Panc1 (cell line): ENCODE measurements around the gene THBS2. TPM values are rescaled to one million over a fixed set of nuclear protein-coding genes. Genes with fewer than 3 reads are reported as not detected.

Source experiments
- ATAC-seq: fragments of 200-7000 bp; cut with Tn5 transposase; 2 replicates; pipeline ENCODE4 v1.9.1; 2020; ENCODE audit warnings: mild to moderate bottlenecking, moderate library complexity
- BruUV-seq: library from RNA; stranded (reverse); fragments of 400-500 nt; replicated peaks from 2 replicates; lab custom pipeline; 2021; lab: Mats Ljungman, UMichigan
- CTCF ChIA-PET: fragments of 300-600 bp; sonication (Branson Sonifier 250); formaldehyde crosslinking; loops from one replicate; lab custom pipeline; 2022; ENCODE audit warnings: antibody characterized with exemption; lab: Charles Lee
- POLR2A ChIA-PET: fragments of 300-600 bp; sonication (Branson Sonifier 250); formaldehyde crosslinking; loops from one replicate; lab custom pipeline; 2022; ENCODE audit warnings: antibody characterized with exemption; lab: Charles Lee
- DNase-seq: peaks from one replicate; pipeline ENCODE4 v3.0.0-alpha.2; 2010; ENCODE audit warnings: low read depth, low spot score
- H3K27ac ChIP-seq: 2 replicates; pipeline ENCODE4 v1.5.1; 2011; ENCODE audit warnings: mild to moderate bottlenecking, low read length, inconsistent platforms
- H3K27me3 ChIP-seq: fragments of 200-500 bp; sonication (Bioruptor generic); 2 replicates; pipeline ENCODE4 v1.6.0; 2014; ENCODE audit warnings: low read length, inconsistent platforms; ENCODE audit not compliant: control insufficient read depth, insufficient read depth
- H3K36me3 ChIP-seq: fragments of 200-500 bp; sonication (Bioruptor generic); 2 replicates; pipeline ENCODE4 v1.5.1; 2014; ENCODE audit warnings: inconsistent platforms, mild to moderate bottlenecking, low read length, moderate library complexity; ENCODE audit not compliant: control insufficient read depth, insufficient read depth
- H3K4me1 ChIP-seq: 2 replicates; pipeline ENCODE4 v1.5.1; 2011; ENCODE audit warnings: inconsistent platforms, mild to moderate bottlenecking, low read length, moderate library complexity; ENCODE audit not compliant: control insufficient read depth, insufficient read depth
- H3K4me3 ChIP-seq, 2 experiments: 2 replicates each; pipeline ENCODE4 v1.5.1; 2011 to 2012; ENCODE audit warnings: low read depth in 2 of 2, low read length in 2 of 2, mild to moderate bottlenecking in 2 of 2, inconsistent platforms in 1 of 2, moderate library complexity in 1 of 2
- H3K9me3 ChIP-seq: fragments of 200-500 bp; sonication (Bioruptor generic); 2 replicates; pipeline ENCODE4 v1.5.1; 2014; ENCODE audit warnings: low read depth, mild to moderate bottlenecking, inconsistent platforms, low read length, moderate library complexity; ENCODE audit not compliant: control insufficient read depth, insufficient read depth
- CTCF ChIP-seq: fragments of 450-650 bp; IDR thresholded peaks from 2 replicates; pipeline ENCODE4 v1.5.1; 2017; ENCODE audit warnings: mild to moderate bottlenecking
- POLR2AphosphoS5 ChIP-seq: IDR thresholded peaks from 2 replicates; pipeline ENCODE4 v1.6.1; 2012; ENCODE audit warnings: mild to moderate bottlenecking, low read depth, low read length, moderate library complexity
- REST ChIP-seq, 2 experiments: IDR thresholded peaks; 2 replicates each; pipeline ENCODE4 v1.6.1; 2011 to 2012; ENCODE audit warnings: low read depth in 2 of 2, control low read depth in 1 of 2, low read length in 1 of 2, mild to moderate bottlenecking in 1 of 2, moderate library complexity in 1 of 2; ENCODE audit not compliant: insufficient read depth in 1 of 2
- SIN3A ChIP-seq: IDR thresholded peaks from 2 replicates; pipeline ENCODE4 v1.6.1; 2012; ENCODE audit warnings: low read depth, mild to moderate bottlenecking, low read length, moderate library complexity, borderline replicate concordance; ENCODE audit not compliant: insufficient read depth
- TCF7L2 ChIP-seq: IDR thresholded peaks from 2 replicates; pipeline ENCODE4 v1.6.1; 2011; ENCODE audit warnings: mild to moderate bottlenecking, low read depth, low read length, inconsistent platforms
- in situ Hi-C: cut with HindIII; loops from 2 replicates; pipeline ENCODE4 v1.10.0; 2016; ENCODE audit warnings: low sequenced_read_pairs, low pct_unique_long_range_greater_than_20kb
- intact Hi-C: fragments of 100-400 bp; cut with micrococcal nuclease; formaldehyde crosslinking; loops from one replicate; pipeline ENCODE4 v1.10.0; 2022; ENCODE audit not compliant: unreplicated experiment
- total RNA-seq: library from RNA; stranded (reverse); gene quantifications from one replicate; pipeline ENCODE4 v1.2.1, GENCODE V29; 2021; ENCODE audit not compliant: unreplicated experiment

The THBS2 gene
- total RNA-seq, 1 experiment from 2014 or later: 0.05 TPM

- no TSS peak for BruUV-seq
- Histone ChIP-seq H3K4me1 (no peaks in the 10 kb centered on the region), H3K9me3 (no peaks in the 10 kb centered on the region), H3K36me3 (no peaks in the 10 kb centered on the region), H3K4me3 (no peak overlapping the region), H3K27me3 (no peaks in the 10 kb centered on the region), H3K27ac (no peak overlapping the region)
- ChIA-PET POLR2A (no interaction called here), CTCF (no interaction called here)
- in situ Hi-C loops: no loop called here
- ATAC-seq (no peak), DNase-seq (no peak)
- TF ChIP-seq REST (IDR thresholded peaks at IDR 0.05; ENCODE audit: insufficient read depth in 1 of 2, low read depth in 2 of 2, low read length in 1 of 2): no peak
- no peak for TF ChIP-seq CTCF
- TF ChIP-seq POLR2AphosphoS5: no peak
- TF ChIP-seq SIN3A: no peak
- TF ChIP-seq TCF7L2: no peak
- intact Hi-C loops: no loop called here
Measured at GRCh38 chr6:169240125-169240524, 13.5 kb downstream of the THBS2 start.

GRCh38 chr6:169239181-169239580 is 14.5 kb downstream of the THBS2 start:
- Histone ChIP-seq H3K27ac (no peak overlapping the region), H3K27me3 (no peaks in the 10 kb centered on the region), H3K4me3 (no peak overlapping the region), H3K9me3 (no peaks in the 10 kb centered on the region), H3K4me1 (no peaks in the 10 kb centered on the region), H3K36me3 (no peaks in the 10 kb centered on the region)
- ChIA-PET CTCF (no interaction called here), POLR2A (no interaction called here)
- intact Hi-C loops: no loop called here
- DNase-seq (no peak), ATAC-seq (no peak)
- in situ Hi-C loops: no loop called here
- TF ChIP-seq REST (IDR thresholded peaks at IDR 0.05; ENCODE audit: insufficient read depth in 1 of 2, low read depth in 2 of 2, low read length in 1 of 2): no peak
- TF ChIP-seq TCF7L2: no peak
- TF ChIP-seq POLR2AphosphoS5: no peak
- TF ChIP-seq SIN3A: no peak
- TF ChIP-seq CTCF: no peak
- no TSS peak for BruUV-seq
